ENCODE data around the gene ATP13A2.
A peak's percentile ranks its signal among the peaks of the same experiment; 100 is the strongest.

DNA sequence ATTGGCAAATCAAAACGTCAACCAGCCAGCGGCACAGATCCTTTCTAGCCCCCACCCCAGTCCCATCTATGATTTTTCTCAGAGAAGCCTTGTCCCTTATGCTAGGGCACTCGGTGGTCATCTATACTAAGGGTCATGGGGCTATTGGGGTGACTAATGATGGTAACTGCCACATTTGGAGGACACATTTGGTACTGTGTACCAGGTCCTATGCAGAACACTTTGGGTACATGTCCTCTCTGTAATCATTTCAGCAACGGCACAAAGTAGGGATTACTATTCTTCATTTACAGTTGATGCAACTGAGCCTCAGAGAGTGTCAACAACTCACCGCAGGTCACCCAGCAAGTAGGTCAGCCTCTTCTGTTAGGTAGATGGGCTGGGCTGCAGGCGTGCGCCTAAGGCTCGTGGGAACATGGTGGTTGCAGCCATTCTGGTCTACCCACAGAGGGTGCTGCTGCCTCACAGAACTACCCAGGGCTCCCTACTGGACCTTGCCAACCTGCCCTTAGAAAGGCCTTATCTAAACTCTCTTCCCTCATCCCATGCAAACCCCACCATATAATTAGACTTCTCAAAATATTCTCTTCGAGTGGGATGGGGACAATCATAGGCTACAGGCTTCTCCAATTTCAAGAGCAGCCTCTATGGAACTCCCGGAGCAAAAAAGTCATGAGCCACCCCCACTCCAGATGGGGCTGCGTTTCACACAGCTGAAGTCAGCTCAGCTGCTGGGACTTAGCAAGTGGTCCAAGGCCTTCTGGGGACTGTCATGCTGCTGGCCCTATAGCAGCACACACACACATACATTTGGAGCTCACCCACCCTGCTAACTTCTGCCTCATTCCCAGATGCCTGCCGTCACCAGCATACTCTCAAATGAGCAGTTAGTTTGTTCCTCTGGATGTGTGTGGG, 47.9 kb upstream of the ATP13A2 start:
- no peak for TF ChIP-seq EZH2 (IDR thresholded peaks at IDR 0.05; ENCODE audit: borderline replicate concordance, low read depth, low read length, severe bottlenecking)
- TF ChIP-seq, protein P1, sequence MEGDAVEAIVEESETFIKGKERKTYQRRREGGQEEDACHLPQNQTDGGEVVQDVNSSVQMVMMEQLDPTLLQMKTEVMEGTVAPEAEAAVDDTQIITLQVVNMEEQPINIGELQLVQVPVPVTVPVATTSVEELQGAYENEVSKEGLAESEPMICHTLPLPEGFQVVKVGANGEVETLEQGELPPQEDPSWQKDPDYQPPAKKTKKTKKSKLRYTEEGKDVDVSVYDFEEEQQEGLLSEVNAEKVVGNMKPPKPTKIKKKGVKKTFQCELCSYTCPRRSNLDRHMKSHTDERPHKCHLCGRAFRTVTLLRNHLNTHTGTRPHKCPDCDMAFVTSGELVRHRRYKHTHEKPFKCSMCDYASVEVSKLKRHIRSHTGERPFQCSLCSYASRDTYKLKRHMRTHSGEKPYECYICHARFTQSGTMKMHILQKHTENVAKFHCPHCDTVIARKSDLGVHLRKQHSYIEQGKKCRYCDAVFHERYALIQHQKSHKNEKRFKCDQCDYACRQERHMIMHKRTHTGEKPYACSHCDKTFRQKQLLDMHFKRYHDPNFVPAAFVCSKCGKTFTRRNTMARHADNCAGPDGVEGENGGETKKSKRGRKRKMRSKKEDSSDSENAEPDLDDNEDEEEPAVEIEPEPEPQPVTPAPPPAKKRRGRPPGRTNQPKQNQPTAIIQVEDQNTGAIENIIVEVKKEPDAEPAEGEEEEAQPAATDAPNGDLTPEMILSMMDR (IDR thresholded peaks at IDR 0.05; ENCODE audit: borderline replicate concordance, extremely low read depth, low read length, poor library complexity, severe bottlenecking) = peak; percentile 55

Measured in DND-41 (cell line).